Immature natural killer cell (primary cell): ENCODE measurements around the gene ALDH16A1. TPM values are rescaled to one million over a fixed set of nuclear protein-coding genes. Genes with fewer than 3 reads are reported as not detected.

ENCODE experiments used
- DNase-seq, 3 donors: peaks; one replicate each; pipeline ENCODE4 v3.0.0; 2022; ENCODE audit warnings: mixed read lengths in 1 of 3
- H3K27ac Mint-ChIP-seq, 6 donors: one replicate each; pipeline ENCODE4 v1.8.0; 2020; ENCODE audit warnings: mixed read lengths in 6 of 6, mild to moderate bottlenecking in 5 of 6, inconsistent platforms in 4 of 6, moderate library complexity in 3 of 6
- H3K27me3 Mint-ChIP-seq, 3 donors: one replicate each; pipeline ENCODE4 v1.8.0; 2020 to 2021; ENCODE audit warnings: low read depth in 3 of 3, mild to moderate bottlenecking in 3 of 3, mixed read lengths in 3 of 3, moderate library complexity in 3 of 3, inconsistent platforms in 1 of 3
- H3K36me3 Mint-ChIP-seq, 3 donors: one replicate each; pipeline ENCODE4 v1.8.0; 2020; ENCODE audit warnings: mixed read lengths in 3 of 3, inconsistent platforms in 2 of 3, mild to moderate bottlenecking in 2 of 3
- H3K4me1 Mint-ChIP-seq, 2 donors: one replicate each; pipeline ENCODE4 v1.8.0; 2020; ENCODE audit warnings: inconsistent platforms in 2 of 2, mild to moderate bottlenecking in 2 of 2, mixed read lengths in 2 of 2, moderate library complexity in 1 of 2
- H3K4me3 Mint-ChIP-seq, 5 donors: one replicate each; pipeline ENCODE4 v1.8.0; 2020; ENCODE audit warnings: mild to moderate bottlenecking in 5 of 5, mixed read lengths in 5 of 5, inconsistent platforms in 3 of 5, moderate library complexity in 3 of 5
- H3K9me3 Mint-ChIP-seq, 6 donors: one replicate each; pipeline ENCODE4 v1.8.0; 2020; ENCODE audit warnings: mild to moderate bottlenecking in 6 of 6, mixed read lengths in 6 of 6, inconsistent platforms in 4 of 6, moderate library complexity in 3 of 6
- polyA plus RNA-seq, 3 donors: library from polyadenylated mRNA; unstranded; fragments of 300-500 nt; fragmentation: Illumina TruSeq; gene quantifications; one replicate each; pipeline ENCODE4 v1.2.3, GENCODE V29; 2021

ALDH16A1 gene
- polyA plus RNA-seq, result 10 to 100 TPM; 37.2 to 57.0 (median 42.4) TPM

- Mint-ChIP-seq H3K27me3 (peaks cover 11 to 24% (median 21%) of the 10 kb centered on the region in 3 donors), H3K9me3 (no peaks in the 10 kb centered on the region), H3K4me3 (peak within 1 kb of the TSS; percentile 93 to 100 (median 99)), H3K27ac (peak within 1 kb of the TSS; percentile 98 to 100 (median 99)), H3K4me1 (peaks cover 45 to 48% of the 10 kb centered on the region in 2 donors), H3K36me3 (peaks cover 12 to 19% (median 15%) of the 10 kb centered on the region in 3 donors)
- DNase-seq, result peak; percentile 98 to 99 (median 99)
Measured at GRCh38 chr19:49453013-49453756, at the start of gene ALDH16A1. TSS of gene ALDH16A1 (plus strand) at chr19:49453225. CDS start at chr19:49453332, 107 bp downstream.

- Mint-ChIP-seq H3K4me3 (no peak overlapping the region), H3K27ac (no peak overlapping the region), H3K4me1 (peaks cover 0 to under 1% of the 10 kb centered on the region in 2 donors), H3K9me3 (peaks cover 0 to 1% (median 0%) of the 10 kb centered on the region in 6 donors), H3K36me3 (peaks cover 0 to 4% (median 0%) of the 10 kb centered on the region in 3 donors), H3K27me3 (peaks cover under 1 to 4% (median 2%) of the 10 kb centered on the region in 3 donors)
- DNase-seq, result no peak
Measured at GRCh38 chr19:49403404-49404187, 49.4 kb upstream of the ALDH16A1 start.

- Mint-ChIP-seq H3K9me3 (peaks cover 0 to 1% (median 0%) of the 10 kb centered on the region in 6 donors), H3K27ac (no peak overlapping the region), H3K27me3 (peaks cover 3 to 10% (median 4%) of the 10 kb centered on the region in 3 donors), H3K36me3 (peaks cover 0 to 4% (median 0%) of the 10 kb centered on the region in 3 donors), H3K4me3 (no peak overlapping the region), H3K4me1 (peaks cover 12 to 14% of the 10 kb centered on the region in 2 donors)
- no peak for DNase-seq
Measured at GRCh38 chr19:49407079-49407478, 45.9 kb upstream of the ALDH16A1 start.

DNA sequence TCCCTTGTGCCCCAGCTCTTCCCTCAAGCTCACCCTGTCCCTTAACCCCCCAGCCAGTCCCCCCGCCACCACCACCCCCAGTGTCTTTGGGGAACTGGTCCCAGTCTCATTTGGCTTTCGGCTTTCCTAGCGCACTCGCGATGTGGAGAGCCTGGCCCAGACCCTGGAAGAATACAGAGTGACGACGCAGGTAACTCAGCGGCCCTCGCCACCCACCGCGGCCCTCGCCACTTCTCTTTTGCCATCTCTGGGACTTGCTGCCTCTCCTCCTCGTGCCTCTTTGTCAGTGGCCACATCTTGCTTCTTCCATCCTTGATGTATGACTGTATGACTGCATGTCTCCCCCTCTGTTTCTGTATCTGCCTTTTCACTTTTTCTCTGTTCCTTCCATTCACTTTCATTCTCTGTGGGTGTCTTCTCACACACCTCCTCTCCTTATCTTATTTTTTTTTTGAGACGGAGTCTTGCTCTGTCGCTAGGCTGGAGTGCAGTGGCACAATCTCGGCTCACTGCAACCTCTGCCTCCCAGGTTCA lies 45.5 kb upstream of the ALDH16A1 start:
- Mint-ChIP-seq H3K27ac (peak overlapping the region in 2 of 6 donors; percentile 19 to 42), H3K27me3 (peaks cover 4 to 9% (median 5%) of the 10 kb centered on the region in 3 donors), H3K4me3 (no peak overlapping the region), H3K4me1 (peaks cover 12 to 14% of the 10 kb centered on the region in 2 donors), H3K9me3 (peaks cover 0 to 1% (median 0%) of the 10 kb centered on the region in 6 donors), H3K36me3 (peaks cover 0 to 4% (median 0%) of the 10 kb centered on the region in 3 donors)
- no peak for DNase-seq

- H3K9me3 Mint-ChIP-seq, result peaks cover 0 to 1% (median 0%) of the 10 kb centered on the region in 6 donors
- H3K36me3 Mint-ChIP-seq, result peaks cover 0 to 4% (median 0%) of the 10 kb centered on the region in 3 donors
- H3K27ac Mint-ChIP-seq, result peak overlapping the region in 4 of 6 donors; percentile 0 to 79 (median 47)
- no peak for DNase-seq
- H3K27me3 Mint-ChIP-seq, result peaks cover 4 to 9% (median 8%) of the 10 kb centered on the region in 3 donors
- peak overlapping the region in 1 of 5 donors; percentile 33 for H3K4me3 Mint-ChIP-seq
- H3K4me1 Mint-ChIP-seq, result peaks cover 12 to 14% of the 10 kb centered on the region in 2 donors
Measured at GRCh38 chr19:49408816-49409440, 44.1 kb upstream of the ALDH16A1 start.

- DNase-seq, result no peak
- H3K27me3 Mint-ChIP-seq, result peaks cover 4 to 9% (median 8%) of the 10 kb centered on the region in 3 donors
- H3K36me3 Mint-ChIP-seq, result peaks cover 0 to 4% (median 0%) of the 10 kb centered on the region in 3 donors
- peak overlapping the region in 3 of 5 donors; percentile 19 to 33 (median 19) for H3K4me3 Mint-ChIP-seq
- peak overlapping the region in 5 of 6 donors; percentile 0 to 84 (median 54) for H3K27ac Mint-ChIP-seq
- H3K4me1 Mint-ChIP-seq, result peaks cover 12 to 14% of the 10 kb centered on the region in 2 donors
- H3K9me3 Mint-ChIP-seq, result peaks cover 0 to 1% (median 0%) of the 10 kb centered on the region in 6 donors
Measured at GRCh38 chr19:49409441-49410029, 43.5 kb upstream of the ALDH16A1 start.

DNA sequence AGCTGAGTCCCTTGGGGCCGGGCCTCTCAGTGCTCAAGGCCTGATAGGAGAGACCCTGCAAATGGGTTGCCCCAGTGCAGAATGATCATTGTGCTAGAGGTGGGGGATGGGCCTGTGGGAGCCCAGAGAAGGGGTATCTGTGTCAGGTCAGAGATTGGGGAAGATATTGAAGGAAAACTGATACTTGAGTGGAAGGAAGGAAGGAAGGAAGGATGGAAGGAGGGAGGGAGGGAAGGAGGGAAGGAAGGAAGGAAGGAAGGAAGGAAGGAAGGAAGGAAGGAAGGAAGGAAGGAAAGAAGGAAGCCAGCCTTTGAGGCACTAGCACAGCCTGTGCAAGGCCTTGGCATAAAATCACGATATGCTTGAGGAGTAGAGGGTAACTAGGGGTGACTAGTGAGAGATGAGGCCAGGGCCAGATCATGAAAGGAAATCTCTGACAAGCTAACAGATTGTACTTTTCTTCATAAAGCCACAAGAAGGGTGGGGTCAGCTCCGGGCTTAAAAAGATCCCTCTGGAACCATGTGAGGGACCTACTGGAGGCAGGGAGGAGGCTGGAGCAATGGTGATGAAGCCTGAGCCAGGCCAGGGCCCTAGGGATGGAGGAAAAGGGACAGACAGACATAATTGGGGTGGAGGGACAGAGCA lies 41.2 kb upstream of the ALDH16A1 start:
- H3K27me3 Mint-ChIP-seq, result peaks cover 9 to 10% (median 9%) of the 10 kb centered on the region in 3 donors
- H3K36me3 Mint-ChIP-seq, result peaks cover 0 to 4% (median 0%) of the 10 kb centered on the region in 3 donors
- DNase-seq, result no peak
- H3K27ac Mint-ChIP-seq, result peak overlapping the region in 1 of 6 donors; percentile 24
- peaks cover 0 to 1% (median 0%) of the 10 kb centered on the region in 6 donors for H3K9me3 Mint-ChIP-seq
- no peak overlapping the region for H3K4me3 Mint-ChIP-seq
- H3K4me1 Mint-ChIP-seq, result peaks cover 12 to 14% of the 10 kb centered on the region in 2 donors

DNA sequence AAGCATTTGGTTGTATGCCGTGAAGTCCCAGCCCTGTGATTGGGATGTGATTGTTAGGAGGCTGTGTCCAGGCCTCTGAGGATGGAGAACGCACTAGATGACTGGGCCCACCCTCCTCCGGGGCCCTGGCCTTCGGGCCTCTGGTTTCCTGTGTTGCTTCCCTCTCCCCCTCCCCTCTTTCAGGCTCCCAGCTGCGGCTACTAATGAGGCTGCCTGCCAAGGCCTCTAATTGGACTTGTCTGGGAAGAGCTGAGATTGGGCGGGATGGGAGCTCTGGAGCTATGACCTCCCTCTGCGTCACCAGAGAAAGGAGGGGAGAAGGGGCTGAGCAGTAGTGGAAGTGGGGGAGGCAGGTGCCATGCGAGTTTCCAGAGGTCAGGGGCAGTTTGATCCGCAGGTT lies 39.7 kb upstream of the ALDH16A1 start:
- Mint-ChIP-seq H3K9me3 (no peaks in the 10 kb centered on the region), H3K36me3 (no peaks in the 10 kb centered on the region), H3K4me1 (peaks cover 12 to 14% of the 10 kb centered on the region in 2 donors), H3K4me3 (no peak overlapping the region), H3K27ac (no peak overlapping the region), H3K27me3 (peaks cover 9 to 13% (median 11%) of the 10 kb centered on the region in 3 donors)
- no peak for DNase-seq

DNA sequence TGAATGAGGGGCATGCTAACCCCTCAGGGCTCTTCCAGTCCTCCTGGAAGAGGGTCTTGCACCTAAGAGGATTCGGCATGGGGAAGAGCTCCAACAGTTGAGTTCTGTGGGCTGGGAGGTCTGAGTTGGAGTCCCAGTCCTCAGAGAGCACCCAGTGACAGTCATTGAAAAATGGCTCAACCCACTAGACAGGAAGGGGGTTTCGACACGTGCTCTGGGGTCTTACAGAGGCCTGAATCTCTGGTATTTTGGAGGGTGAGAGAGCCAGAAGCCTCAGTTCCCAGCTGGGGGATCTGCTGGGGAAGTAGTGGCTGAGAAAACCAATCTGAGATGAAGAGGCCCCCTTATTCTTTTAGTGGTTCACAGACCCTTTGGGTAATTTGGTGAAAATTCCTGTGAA lies 38.8 kb upstream of the ALDH16A1 start:
- H3K27ac Mint-ChIP-seq, result no peak overlapping the region
- DNase-seq, result no peak
- no peaks in the 10 kb centered on the region for H3K36me3 Mint-ChIP-seq
- H3K4me1 Mint-ChIP-seq, result peaks cover 9% of the 10 kb centered on the region in 2 donors
- H3K9me3 Mint-ChIP-seq, result no peaks in the 10 kb centered on the region
- peaks cover 9 to 16% (median 11%) of the 10 kb centered on the region in 3 donors for H3K27me3 Mint-ChIP-seq
- no peak overlapping the region for H3K4me3 Mint-ChIP-seq

- Mint-ChIP-seq H3K4me3 (no peak overlapping the region), H3K27me3 (peaks cover 13 to 23% (median 15%) of the 10 kb centered on the region in 3 donors), H3K4me1 (no peaks in the 10 kb centered on the region), H3K36me3 (no peaks in the 10 kb centered on the region), H3K27ac (no peak overlapping the region), H3K9me3 (no peaks in the 10 kb centered on the region)
- no peak for DNase-seq
Measured at GRCh38 chr19:49415102-49415809, 37.8 kb upstream of the ALDH16A1 start.

- Mint-ChIP-seq H3K27ac (no peak overlapping the region), H3K27me3 (peaks cover 15 to 27% (median 19%) of the 10 kb centered on the region in 3 donors), H3K4me1 (peaks cover under 1% of the 10 kb centered on the region in 2 donors), H3K36me3 (no peaks in the 10 kb centered on the region), H3K4me3 (no peak overlapping the region), H3K9me3 (peaks cover 0 to 2% (median 0%) of the 10 kb centered on the region in 6 donors)
- no peak for DNase-seq
Measured at GRCh38 chr19:49415810-49416200, 37.2 kb upstream of the ALDH16A1 start.

DNA sequence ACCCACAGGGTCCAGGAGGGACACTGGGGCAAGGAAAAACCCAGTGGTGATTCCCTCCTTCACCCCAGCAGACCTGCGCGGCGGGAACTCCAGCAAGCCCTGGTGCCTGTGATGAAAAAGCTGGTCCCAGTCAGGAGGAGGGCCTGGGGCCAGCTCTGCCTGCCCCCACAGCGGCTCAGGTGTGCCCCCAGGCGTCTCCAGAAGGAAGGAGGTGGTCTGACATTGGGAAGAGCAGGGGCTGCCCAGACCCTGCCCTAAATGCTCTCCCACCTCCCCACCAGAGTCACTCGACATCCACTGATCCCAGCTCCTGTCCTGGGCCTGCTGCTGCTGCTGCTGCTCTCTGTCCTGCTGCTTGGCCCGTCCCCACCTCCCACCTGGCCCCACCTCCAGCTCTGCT lies 35.9 kb upstream of the ALDH16A1 start:
- no peaks in the 10 kb centered on the region for H3K36me3 Mint-ChIP-seq
- peaks cover 0 to 2% (median 0%) of the 10 kb centered on the region in 6 donors for H3K9me3 Mint-ChIP-seq
- H3K27me3 Mint-ChIP-seq, result peaks cover 12 to 35% (median 29%) of the 10 kb centered on the region in 3 donors
- H3K27ac Mint-ChIP-seq, result no peak overlapping the region
- DNase-seq, result no peak
- no peak overlapping the region for H3K4me3 Mint-ChIP-seq
- H3K4me1 Mint-ChIP-seq, result peaks cover 10 to 13% of the 10 kb centered on the region in 2 donors
